Measurements from ENCODE around the gene DGCR6. TPM values are rescaled to one million over a fixed set of nuclear protein-coding genes. Genes with fewer than 3 reads are reported as not detected.
"Not testable (repeated sequence)": the region's sequence is repeated elsewhere in the genome, so short reads cannot be mapped to it uniquely, and the experiment has no call there.

The DGCR6 gene
- total RNA-seq, 1 experiment from 2014 or later: 1.8 TPM

DNA sequence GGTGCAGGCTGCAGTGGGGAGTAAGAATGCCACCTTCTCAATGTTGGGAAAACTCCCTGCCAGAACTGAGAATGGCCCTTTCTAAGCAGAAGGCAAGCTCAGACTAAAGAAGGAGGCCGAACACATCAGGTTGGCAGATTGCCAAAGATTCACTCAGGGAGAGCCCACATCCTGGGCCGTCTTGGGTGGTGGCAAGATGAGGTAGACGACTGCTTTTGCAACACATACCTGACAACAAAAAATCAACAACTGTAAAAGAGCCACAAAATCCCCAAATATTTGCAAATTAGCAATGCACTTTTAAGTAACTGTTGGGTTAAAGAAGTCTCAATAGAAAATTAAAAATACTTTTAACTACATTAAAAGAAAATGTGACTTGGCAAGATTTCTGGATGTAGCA, 24.9 kb upstream of the DGCR6 start:
- not testable (repeated sequence) for H3K27ac ChIP-seq (ENCODE audit: insufficient read length, low read depth, low read length); H3K9me3 Mint-ChIP-seq; H3K14ac ChIP-seq (ENCODE audit: insufficient read depth, low read length); H2AFZ ChIP-seq (ENCODE audit: low read length); H2BK120ac ChIP-seq (ENCODE audit: low read depth, low read length, poor library complexity, severe bottlenecking); H4K91ac ChIP-seq (ENCODE audit: insufficient read length, low read depth, low read length); H2BK5ac ChIP-seq (ENCODE audit: insufficient read length, low read length); H3K18ac ChIP-seq (ENCODE audit: insufficient read length, low read depth, low read length); H3K23ac ChIP-seq (ENCODE audit: insufficient read length, low read depth, low read length); H3K4me1 Mint-ChIP-seq; H3K27me3 ChIP-seq (ENCODE audit: insufficient read depth, low read length); H4K8ac ChIP-seq (replicated peaks; ENCODE audit: insufficient read length, low read depth, low read length); H2AK5ac ChIP-seq (ENCODE audit: insufficient read length, low read length); DNase-seq; H3K79me1 ChIP-seq (ENCODE audit: insufficient read depth, low read depth, low read length, poor library complexity, severe bottlenecking); H3K4ac ChIP-seq (ENCODE audit: low read depth, low read length); H3K27me3 Mint-ChIP-seq (ENCODE audit: low read depth); H3K36me3 Mint-ChIP-seq (ENCODE audit: insufficient read depth in 1 of 3, low read depth in 3 of 3); H3K4me2 ChIP-seq (ENCODE audit: insufficient read depth, insufficient read length, low read length); H4K20me1 ChIP-seq (ENCODE audit: control insufficient read depth, insufficient read depth, insufficient read length); H3K23me2 ChIP-seq (ENCODE audit: insufficient read length, low read depth, low read length, poor library complexity, severe bottlenecking); H3K4me3 Mint-ChIP-seq; H3K4me1 ChIP-seq (ENCODE audit: insufficient read depth, low read length); H2BK20ac ChIP-seq (ENCODE audit: low read depth, low read length, poor library complexity, severe bottlenecking); H4K5ac ChIP-seq (ENCODE audit: insufficient read length, low read depth, low read length); H3K27ac Mint-ChIP-seq; H2BK15ac ChIP-seq (ENCODE audit: low read depth, low read length); H3K79me2 ChIP-seq (ENCODE audit: insufficient read depth, low read length); H3K56ac ChIP-seq (ENCODE audit: insufficient read length, low read depth, low read length); H3K9me3 ChIP-seq (ENCODE audit: control insufficient read depth, low read depth, low read length); H2BK12ac ChIP-seq (ENCODE audit: insufficient read length, low read depth, low read length); H3T11ph ChIP-seq (ENCODE audit: low read length); H3K9ac ChIP-seq (ENCODE audit: extremely low read depth, insufficient read length, low read length)
- no CpG with 5 or more reads among the region's 3 CpGs for WGBS (ENCODE audit: extremely low coverage, insufficient read length, low lambda C conversion rate)

DNA sequence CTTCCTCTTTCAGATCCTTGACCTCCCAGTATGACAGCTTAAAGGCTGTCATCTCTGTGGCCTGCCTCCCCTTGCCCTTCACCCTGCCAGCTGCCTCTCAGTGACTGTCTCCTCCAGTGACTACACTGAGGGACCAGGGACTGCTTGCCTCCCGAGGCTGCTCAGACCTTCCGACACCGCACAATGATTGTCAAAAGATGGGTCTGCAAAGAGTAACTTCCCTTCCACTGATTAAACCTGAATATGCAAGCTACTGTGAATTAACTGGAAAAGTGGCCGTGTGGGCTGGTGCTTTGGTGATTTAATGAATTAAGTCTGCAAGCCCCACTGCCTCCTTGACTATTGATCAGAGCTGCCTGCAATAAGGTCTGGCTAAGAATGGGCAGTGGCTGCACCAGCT, 21.7 kb upstream of the DGCR6 start:
- H3K27me3 Mint-ChIP-seq (ENCODE audit: low read depth); H3K27ac Mint-ChIP-seq; H3K4ac ChIP-seq (ENCODE audit: low read depth, low read length); H3K14ac ChIP-seq (ENCODE audit: insufficient read depth, low read length); H3K23me2 ChIP-seq (ENCODE audit: insufficient read length, low read depth, low read length, poor library complexity, severe bottlenecking); DNase-seq; H2AK5ac ChIP-seq (ENCODE audit: insufficient read length, low read length); H3K9me3 ChIP-seq (ENCODE audit: control insufficient read depth, low read depth, low read length); H3K79me2 ChIP-seq (ENCODE audit: insufficient read depth, low read length); H2AFZ ChIP-seq (ENCODE audit: low read length); H4K20me1 ChIP-seq (ENCODE audit: control insufficient read depth, insufficient read depth, insufficient read length); H3K9ac ChIP-seq (ENCODE audit: extremely low read depth, insufficient read length, low read length); H4K8ac ChIP-seq (replicated peaks; ENCODE audit: insufficient read length, low read depth, low read length); H3K4me1 ChIP-seq (ENCODE audit: insufficient read depth, low read length); H3K27me3 ChIP-seq (ENCODE audit: insufficient read depth, low read length); H3K4me1 Mint-ChIP-seq; H3T11ph ChIP-seq (ENCODE audit: low read length); H2BK120ac ChIP-seq (ENCODE audit: low read depth, low read length, poor library complexity, severe bottlenecking); H3K36me3 Mint-ChIP-seq (ENCODE audit: insufficient read depth in 1 of 3, low read depth in 3 of 3); H4K5ac ChIP-seq (ENCODE audit: insufficient read length, low read depth, low read length); H2BK15ac ChIP-seq (ENCODE audit: low read depth, low read length); H3K56ac ChIP-seq (ENCODE audit: insufficient read length, low read depth, low read length); H3K4me3 Mint-ChIP-seq; H3K18ac ChIP-seq (ENCODE audit: insufficient read length, low read depth, low read length); H3K23ac ChIP-seq (ENCODE audit: insufficient read length, low read depth, low read length); H2BK5ac ChIP-seq (ENCODE audit: insufficient read length, low read length); H3K9me3 Mint-ChIP-seq; H2BK12ac ChIP-seq (ENCODE audit: insufficient read length, low read depth, low read length); H3K27ac ChIP-seq (ENCODE audit: insufficient read length, low read depth, low read length); H3K4me2 ChIP-seq (ENCODE audit: insufficient read depth, insufficient read length, low read length); H2BK20ac ChIP-seq (ENCODE audit: low read depth, low read length, poor library complexity, severe bottlenecking); H4K91ac ChIP-seq (ENCODE audit: insufficient read length, low read depth, low read length); H3K79me1 ChIP-seq (ENCODE audit: insufficient read depth, low read depth, low read length, poor library complexity, severe bottlenecking): not testable (repeated sequence)
- no CpG with 5 or more reads among the region's 4 CpGs for WGBS (ENCODE audit: extremely low coverage, insufficient read length, low lambda C conversion rate)
